SJCRH30 (cell line): Measurements from ENCODE around the gene CCDC102B. TPM values are rescaled to one million over a fixed set of nuclear protein-coding genes. Genes with fewer than 3 reads are reported as not detected.
"Not testable (repeated sequence)": the region's sequence is repeated elsewhere in the genome, so short reads cannot be mapped to it uniquely, and the experiment has no call there.

Experiments used
- DNase-seq, 2 experiments: peaks; one replicate each; pipeline ENCODE4 v3.0.0-alpha.2; 2015 to 2020
- H3K27ac ChIP-seq: fragments of 250-450 bp; sonication (Bioruptor Pico); 2 replicates; pipeline ENCODE4 v1.5.1; 2020; ENCODE audit warnings: mild to moderate bottlenecking, moderate library complexity
- H3K27me3 ChIP-seq: fragments of 250-450 bp; sonication (Bioruptor Pico); 2 replicates; pipeline ENCODE4 v1.5.1; 2020; ENCODE audit warnings: mild to moderate bottlenecking, moderate library complexity
- H3K36me3 ChIP-seq: fragments of 250-450 bp; sonication (Bioruptor Pico); 2 replicates; pipeline ENCODE4 v1.5.1; 2020; ENCODE audit warnings: mild to moderate bottlenecking, moderate library complexity
- H3K4me1 ChIP-seq: fragments of 250-450 bp; sonication (Bioruptor Pico); 2 replicates; pipeline ENCODE4 v1.5.1; 2020; ENCODE audit warnings: mild to moderate bottlenecking, moderate library complexity
- H3K4me3 ChIP-seq: fragments of 250-450 bp; sonication (Bioruptor Pico); 2 replicates; pipeline ENCODE4 v1.5.1; 2020; ENCODE audit warnings: mild to moderate bottlenecking, moderate library complexity
- H3K9me3 ChIP-seq: fragments of 250-450 bp; sonication (Bioruptor Pico); replicated peaks from 2 replicates; pipeline ENCODE4 v1.5.1; 2020; ENCODE audit warnings: mild to moderate bottlenecking, moderate library complexity
- total RNA-seq: library from RNA; depleted of rRNA; stranded (reverse); fragments of >200 nt; shearing (Covaris generic); gene quantifications from 2 replicates; pipeline ENCODE4 v1.2.3, GENCODE V29; 2014

The CCDC102B gene
- total RNA-seq, 1 experiment from 2014 or later = 0.91 TPM

GRCh38 chr18:68916734-68917133, 118.9 kb downstream of the CCDC102B start:
- Histone ChIP-seq H3K9me3 (no peaks in the 10 kb centered on the region), H3K27me3 (no peaks in the 10 kb centered on the region), H3K36me3 (no peaks in the 10 kb centered on the region), H3K4me3 (no peak overlapping the region), H3K4me1 (no peaks in the 10 kb centered on the region), H3K27ac (no peak overlapping the region)
- DNase-seq = no peak

DNA sequence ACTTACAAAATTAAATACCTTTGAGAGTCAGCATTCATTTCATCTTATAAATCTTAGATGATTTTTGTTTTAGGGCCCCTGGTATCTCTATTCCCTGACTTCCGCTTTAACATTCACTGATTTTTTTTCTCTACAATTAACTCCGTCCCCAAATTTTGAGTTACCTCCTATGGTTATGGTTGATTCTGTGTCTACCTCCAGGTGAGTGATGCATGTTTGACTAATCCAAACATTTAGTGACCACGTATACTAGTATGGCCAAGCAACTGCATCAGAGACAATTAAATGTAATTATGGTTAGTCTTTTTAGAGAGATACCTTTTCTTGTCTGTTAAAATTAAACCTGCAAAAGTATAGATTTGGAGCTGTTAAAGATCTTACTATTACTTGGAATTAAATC, 120.3 kb downstream of the CCDC102B start:
- Histone ChIP-seq H3K4me3 (no peak overlapping the region), H3K9me3 (no peaks in the 10 kb centered on the region), H3K27me3 (no peaks in the 10 kb centered on the region), H3K27ac (no peak overlapping the region), H3K4me1 (no peaks in the 10 kb centered on the region), H3K36me3 (no peaks in the 10 kb centered on the region)
- DNase-seq = no peak

DNA sequence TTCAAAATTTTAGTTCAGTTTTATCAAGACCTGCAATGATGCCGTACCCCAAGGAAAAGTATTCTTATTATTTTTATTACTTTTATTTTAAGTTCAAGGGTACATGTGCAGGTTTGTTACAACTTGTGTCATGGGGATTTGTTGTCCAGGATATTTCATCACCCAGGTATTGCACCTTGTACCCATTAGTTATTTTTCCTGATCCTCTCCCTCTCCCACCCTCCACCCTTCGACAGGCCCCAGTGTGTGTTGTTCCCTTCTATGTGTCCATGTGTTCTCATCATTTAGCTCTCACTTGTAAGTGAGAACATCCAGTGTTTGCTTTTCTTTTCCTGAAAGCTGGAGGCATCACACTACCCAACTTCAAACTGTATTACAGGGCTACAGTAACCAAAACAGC, 122.0 kb downstream of the CCDC102B start:
- Histone ChIP-seq H3K4me3 (no peak overlapping the region), H3K4me1 (no peaks in the 10 kb centered on the region), H3K27ac (no peak overlapping the region), H3K27me3 (no peaks in the 10 kb centered on the region), H3K9me3 (no peaks in the 10 kb centered on the region), H3K36me3 (no peaks in the 10 kb centered on the region)
- DNase-seq = no peak

- no peak overlapping the region for H3K27ac ChIP-seq
- no peaks in the 10 kb centered on the region for H3K36me3 ChIP-seq
- H3K9me3 ChIP-seq = no peaks in the 10 kb centered on the region
- no peak overlapping the region for H3K4me3 ChIP-seq
- no peaks in the 10 kb centered on the region for H3K27me3 ChIP-seq
- no peaks in the 10 kb centered on the region for H3K4me1 ChIP-seq
- DNase-seq = no peak
Measured at GRCh38 chr18:68922392-68922791, 124.5 kb downstream of the CCDC102B start.

DNA sequence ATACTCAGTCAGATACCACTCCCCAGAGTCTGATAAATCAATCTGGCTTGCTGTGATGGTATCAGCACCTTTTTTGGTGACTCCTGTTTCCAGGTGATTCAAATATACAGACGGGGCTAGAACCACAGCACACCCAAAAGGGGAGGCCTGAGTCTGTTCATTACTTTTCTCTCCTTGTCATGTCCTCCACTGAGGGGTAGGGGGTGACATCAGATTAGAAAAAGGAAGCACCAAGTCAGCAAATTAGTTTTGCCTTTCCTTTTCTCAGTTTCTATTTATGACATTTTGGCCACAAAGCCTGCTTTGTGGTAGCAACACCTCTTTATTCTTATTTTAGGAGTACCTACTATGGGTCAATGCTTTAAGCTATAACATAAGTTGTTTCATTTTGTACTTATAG, 127.4 kb downstream of the CCDC102B start:
- Histone ChIP-seq H3K4me3 (no peak overlapping the region), H3K9me3 (no peaks in the 10 kb centered on the region), H3K36me3 (no peaks in the 10 kb centered on the region), H3K4me1 (no peaks in the 10 kb centered on the region), H3K27ac (no peak overlapping the region), H3K27me3 (no peaks in the 10 kb centered on the region)
- peak in 1 of 2 experiments; percentile 8 for DNase-seq

GRCh38 chr18:68928762-68929675, 131.1 kb downstream of the CCDC102B start:
- no peaks in the 10 kb centered on the region for H3K4me1 ChIP-seq
- H3K36me3 ChIP-seq = no peaks in the 10 kb centered on the region
- no peak overlapping the region for H3K27ac ChIP-seq
- H3K4me3 ChIP-seq = no peak overlapping the region
- no peak for DNase-seq
- H3K27me3 ChIP-seq = no peaks in the 10 kb centered on the region
- H3K9me3 ChIP-seq = no peaks in the 10 kb centered on the region

- no peaks in the 10 kb centered on the region for H3K9me3 ChIP-seq
- no peak for DNase-seq
- H3K4me3 ChIP-seq = no peak overlapping the region
- 0 out of 2 replicates have a peak, but pooled peaks cover 5% of the 10 kb centered on the region for H3K4me1 ChIP-seq
- H3K27ac ChIP-seq = no peak overlapping the region
- no peaks in the 10 kb centered on the region for H3K27me3 ChIP-seq
- no peaks in the 10 kb centered on the region for H3K36me3 ChIP-seq
Measured at GRCh38 chr18:68935686-68936085, 137.8 kb downstream of the CCDC102B start.

GRCh38 chr18:68937029-68937599, 139.2 kb downstream of the CCDC102B start:
- Histone ChIP-seq H3K4me3 (no peak overlapping the region), H3K9me3 (no peaks in the 10 kb centered on the region), H3K27ac (no peak overlapping the region), H3K4me1 (0 out of 2 replicates have a peak, but pooled peaks cover 5% of the 10 kb centered on the region), H3K36me3 (no peaks in the 10 kb centered on the region), H3K27me3 (no peaks in the 10 kb centered on the region)
- DNase-seq = no peak

- Histone ChIP-seq H3K4me1 (0 out of 2 replicates have a peak, but pooled peaks cover 5% of the 10 kb centered on the region), H3K9me3 (no peaks in the 10 kb centered on the region), H3K36me3 (no peaks in the 10 kb centered on the region), H3K27me3 (no peaks in the 10 kb centered on the region), H3K4me3 (no peak overlapping the region), H3K27ac (no peak overlapping the region)
- DNase-seq = no peak
Measured at GRCh38 chr18:68940039-68940438, 142.2 kb downstream of the CCDC102B start.

- 0 out of 2 replicates have a peak, but pooled peaks cover 5% of the 10 kb centered on the region for H3K4me1 ChIP-seq
- no peak for DNase-seq
- H3K4me3 ChIP-seq = no peak overlapping the region
- no peaks in the 10 kb centered on the region for H3K36me3 ChIP-seq
- no peaks in the 10 kb centered on the region for H3K9me3 ChIP-seq
- H3K27me3 ChIP-seq = no peaks in the 10 kb centered on the region
- no peak overlapping the region for H3K27ac ChIP-seq
Measured at GRCh38 chr18:68940754-68941153, 142.9 kb downstream of the CCDC102B start.

- Histone ChIP-seq H3K27ac (no peak overlapping the region), H3K9me3 (no peaks in the 10 kb centered on the region), H3K4me3 (no peak overlapping the region), H3K36me3 (no peaks in the 10 kb centered on the region), H3K27me3 (no peaks in the 10 kb centered on the region), H3K4me1 (0 out of 2 replicates have a peak, but pooled peaks cover 5% of the 10 kb centered on the region)
- no peak for DNase-seq
Measured at GRCh38 chr18:68942230-68942629, 144.3 kb downstream of the CCDC102B start.

DNA sequence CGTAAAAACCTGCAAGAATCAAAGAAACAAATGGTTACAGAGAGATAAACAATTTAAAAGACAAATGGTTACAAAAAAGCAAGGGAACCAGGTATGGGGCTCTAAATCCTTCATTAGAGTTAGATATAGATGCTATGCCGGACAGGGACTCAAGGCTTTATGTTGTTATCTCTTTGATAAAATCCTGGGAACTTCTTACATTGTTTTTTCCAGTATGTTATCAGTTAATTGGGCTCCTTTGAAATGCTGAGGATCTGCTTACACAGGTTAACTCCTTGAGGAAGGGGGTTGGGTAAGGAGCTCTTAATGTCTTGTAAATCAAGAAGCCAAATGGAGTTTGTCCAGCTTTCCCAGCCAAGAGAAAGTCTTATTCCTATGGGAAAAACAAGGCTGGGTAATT, 146.0 kb downstream of the CCDC102B start:
- not testable (repeated sequence) for H3K4me3 ChIP-seq, H3K9me3 ChIP-seq, DNase-seq, H3K27me3 ChIP-seq, H3K36me3 ChIP-seq, H3K4me1 ChIP-seq, H3K27ac ChIP-seq

DNA sequence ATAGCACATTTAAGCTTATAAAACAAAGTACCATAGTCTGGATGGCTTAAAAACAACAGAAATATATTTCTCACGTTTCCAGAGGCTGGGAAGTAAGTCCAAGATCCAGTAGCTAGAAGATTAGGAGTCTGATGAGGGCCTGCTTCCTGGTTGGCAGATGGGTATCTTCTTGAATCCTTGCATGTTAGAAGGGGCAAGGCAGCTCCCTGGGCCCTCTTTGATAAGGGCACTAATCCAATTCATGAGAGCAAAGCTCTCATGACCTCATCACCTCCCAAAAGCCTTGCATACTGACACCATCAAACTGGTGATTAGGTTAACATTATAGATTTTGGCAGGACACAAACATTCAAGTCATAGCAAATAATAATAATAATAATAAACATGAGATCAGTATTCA, 146.4 kb downstream of the CCDC102B start:
- H3K9me3 ChIP-seq = no peaks in the 10 kb centered on the region
- no peaks in the 10 kb centered on the region for H3K27me3 ChIP-seq
- H3K4me3 ChIP-seq = no peak overlapping the region
- H3K4me1 ChIP-seq = 0 out of 2 replicates have a peak, but pooled peaks cover 5% of the 10 kb centered on the region
- no peak for DNase-seq
- H3K36me3 ChIP-seq = no peaks in the 10 kb centered on the region
- H3K27ac ChIP-seq = no peak overlapping the region

DNA sequence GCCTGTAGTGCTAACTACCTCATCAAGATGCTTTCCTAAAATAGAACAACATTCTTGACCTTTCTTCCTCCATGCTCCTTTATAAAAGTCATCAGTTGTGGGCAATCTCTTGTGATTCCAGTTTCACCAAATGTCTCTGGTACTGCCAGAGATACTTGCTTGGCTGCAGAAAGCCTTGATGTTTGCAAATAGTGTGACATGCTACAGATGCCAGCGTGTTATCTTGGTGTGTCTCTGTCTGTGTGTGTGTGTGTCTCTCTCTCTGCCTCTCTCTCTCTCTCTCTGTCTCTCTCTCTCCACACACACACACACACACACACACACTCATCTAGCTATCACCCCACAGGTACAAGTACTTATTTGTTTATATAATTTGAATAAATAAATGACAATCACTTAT, 146.9 kb downstream of the CCDC102B start:
- H3K36me3 ChIP-seq = no peaks in the 10 kb centered on the region
- H3K27ac ChIP-seq = no peak overlapping the region
- DNase-seq = no peak
- H3K27me3 ChIP-seq = no peaks in the 10 kb centered on the region
- 0 out of 2 replicates have a peak, but pooled peaks cover 4% of the 10 kb centered on the region for H3K4me1 ChIP-seq
- H3K4me3 ChIP-seq = no peak overlapping the region
- no peaks in the 10 kb centered on the region for H3K9me3 ChIP-seq

- DNase-seq = no peak
- Histone ChIP-seq H3K4me3 (no peak overlapping the region), H3K9me3 (no peaks in the 10 kb centered on the region), H3K36me3 (no peaks in the 10 kb centered on the region), H3K27ac (no peak overlapping the region), H3K27me3 (no peaks in the 10 kb centered on the region), H3K4me1 (no peaks in the 10 kb centered on the region)
Measured at GRCh38 chr18:68948622-68949021, 150.7 kb downstream of the CCDC102B start.
